SU-DHL-6 (cell line): ENCODE results near the gene WDR33.

Experiments used
- CTCF ChIP-seq: fragments of 200-600 bp; sonication (generic); IDR thresholded peaks from one replicate; pipeline ENCODE4 v1.5.1; 2017; ENCODE audit warnings: antibody characterized with exemption, mild to moderate bottlenecking, low read length, moderate library complexity; ENCODE audit not compliant: insufficient read depth, poor library complexity, severe bottlenecking
- EZH2phosphoT487 ChIP-seq: fragments of 200-600 bp; sonication (generic), shearing (Covaris generic); conservative IDR thresholded peaks from 2 replicates; pipeline ENCODE4 v1.6.1; 2018; ENCODE audit warnings: mild to moderate bottlenecking, antibody characterized with exemption, low read length, moderate library complexity, mixed read lengths

GRCh38 chr2:127737892-127738291 is 73.1 kb downstream of the WDR33 start:
- no peak for TF ChIP-seq CTCF
- no peak for TF ChIP-seq EZH2phosphoT487
